OCI-LY3 (cell line): ENCODE data around the gene CYS1.

Experiments used
- CTCF ChIP-seq: fragments of 200-600, 300-600 bp; sonication (generic); IDR thresholded peaks from 2 replicates; pipeline ENCODE4 v1.5.1; 2014; ENCODE audit warnings: antibody characterized with exemption, low read length, low read depth
- EZH2phosphoT487 ChIP-seq: fragments of 200-600 bp; shearing (Covaris generic); IDR thresholded peaks from 2 replicates; pipeline ENCODE4 v1.6.1; 2018; ENCODE audit warnings: antibody characterized with exemption, mixed run types, low read depth

GRCh38 chr2:10076988-10077527, 3.2 kb downstream of the CYS1 start:
- no peak for TF ChIP-seq CTCF
- no peak for TF ChIP-seq EZH2phosphoT487
